Suprapubic skin (tissue), 3 donors: Measurements from ENCODE around the gene DGKH.

Experiments used
- EP300 ChIP-seq: sonication (generic); formaldehyde crosslinking; IDR thresholded peaks from one replicate; pipeline ENCODE4 v1.6.1; 2017; ENCODE audit warnings: antibody characterized with exemption
- POLR2A ChIP-seq, 2 donors: fragments of 450-650 bp; IDR thresholded peaks; one replicate each; pipeline ENCODE4 v1.6.1; 2017; ENCODE audit warnings: antibody characterized with exemption in 2 of 2, mild to moderate bottlenecking in 2 of 2, moderate library complexity in 2 of 2
- TF ChIP-seq, protein P1 (sequence below), 2 donors: fragments of 200-600 bp in 1 of 2; fragments of 450-650 bp in 1 of 2; sonication (generic) in 1 of 2; IDR thresholded peaks; one replicate each; pipeline ENCODE4 v1.5.1; 2016 to 2019; ENCODE audit warnings: antibody characterized with exemption in 2 of 2, mild to moderate bottlenecking in 1 of 2, moderate library complexity in 1 of 2

DNA sequence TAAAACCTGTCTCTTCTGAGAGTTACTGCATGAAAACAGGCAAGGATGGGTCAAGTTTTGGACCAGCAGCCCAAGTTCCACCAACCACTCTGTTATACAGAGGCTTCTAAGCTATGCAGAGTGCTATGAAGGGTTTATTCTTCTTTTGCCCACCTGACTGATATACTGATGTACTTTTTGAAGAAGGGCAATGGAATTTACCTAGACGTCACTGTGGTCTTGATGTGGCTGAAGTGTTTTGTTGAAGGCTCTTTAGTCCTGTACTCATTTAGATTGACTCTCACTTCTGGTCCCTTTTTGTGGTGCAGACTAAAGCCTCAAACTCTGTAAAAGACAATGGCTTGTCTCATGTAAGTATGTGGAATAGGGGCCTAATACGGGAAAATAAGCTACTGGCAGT lies 92.0 kb downstream of the DGKH start:
- TF ChIP-seq, protein P1, sequence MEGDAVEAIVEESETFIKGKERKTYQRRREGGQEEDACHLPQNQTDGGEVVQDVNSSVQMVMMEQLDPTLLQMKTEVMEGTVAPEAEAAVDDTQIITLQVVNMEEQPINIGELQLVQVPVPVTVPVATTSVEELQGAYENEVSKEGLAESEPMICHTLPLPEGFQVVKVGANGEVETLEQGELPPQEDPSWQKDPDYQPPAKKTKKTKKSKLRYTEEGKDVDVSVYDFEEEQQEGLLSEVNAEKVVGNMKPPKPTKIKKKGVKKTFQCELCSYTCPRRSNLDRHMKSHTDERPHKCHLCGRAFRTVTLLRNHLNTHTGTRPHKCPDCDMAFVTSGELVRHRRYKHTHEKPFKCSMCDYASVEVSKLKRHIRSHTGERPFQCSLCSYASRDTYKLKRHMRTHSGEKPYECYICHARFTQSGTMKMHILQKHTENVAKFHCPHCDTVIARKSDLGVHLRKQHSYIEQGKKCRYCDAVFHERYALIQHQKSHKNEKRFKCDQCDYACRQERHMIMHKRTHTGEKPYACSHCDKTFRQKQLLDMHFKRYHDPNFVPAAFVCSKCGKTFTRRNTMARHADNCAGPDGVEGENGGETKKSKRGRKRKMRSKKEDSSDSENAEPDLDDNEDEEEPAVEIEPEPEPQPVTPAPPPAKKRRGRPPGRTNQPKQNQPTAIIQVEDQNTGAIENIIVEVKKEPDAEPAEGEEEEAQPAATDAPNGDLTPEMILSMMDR (IDR thresholded peaks at IDR 0.05) = no peak
- TF ChIP-seq EP300 = no peak
- TF ChIP-seq POLR2A (IDR thresholded peaks at IDR 0.05) = no peak
